Activated CD4-positive, alpha-beta T cell treated with anti-CD3 and anti-CD28 coated beads, Interleukin-2, amount 10 ng/mL, durations not matched to agents 24 days and 14 days (primary cell): ENCODE measurements around the gene VAV3. TPM values are rescaled to one million over a fixed set of nuclear protein-coding genes. Genes with fewer than 3 reads are reported as not detected.

Experiments
- DNase-seq: peaks from one replicate; pipeline ENCODE4 v3.0.0; 2022
- H3K27ac Mint-ChIP-seq: one replicate; pipeline ENCODE4 v1.8.0; 2022; ENCODE audit warnings: mild to moderate bottlenecking, mixed read lengths
- H3K27me3 Mint-ChIP-seq: one replicate; pipeline ENCODE4 v1.8.0; 2022; ENCODE audit warnings: mixed read lengths
- H3K36me3 Mint-ChIP-seq: one replicate; pipeline ENCODE4 v1.8.0; 2022; ENCODE audit warnings: low read depth, mild to moderate bottlenecking, mixed read lengths
- H3K4me1 Mint-ChIP-seq: one replicate; pipeline ENCODE4 v1.8.0; 2021; ENCODE audit warnings: mixed read lengths
- H3K4me3 Mint-ChIP-seq: one replicate; pipeline ENCODE4 v1.8.0; 2022; ENCODE audit warnings: mild to moderate bottlenecking, moderate library complexity, mixed read lengths
- H3K9me3 Mint-ChIP-seq: one replicate; pipeline ENCODE4 v1.8.0; 2021; ENCODE audit warnings: mixed read lengths
- intact Hi-C: fragments of 100-400 bp; cut with micrococcal nuclease; formaldehyde crosslinking; loops from one replicate; pipeline ENCODE4 v1.15.1; 2023
- total RNA-seq: library from RNA; stranded (reverse); gene quantifications from 2 replicates; pipeline ENCODE4 v1.2.3, GENCODE V29; 2022

VAV3 gene
- total RNA-seq, 1 donor from 2014 or later = 5.5 TPM

- no peak for DNase-seq
- no peaks in the 10 kb centered on the region for H3K36me3 Mint-ChIP-seq
- H3K27me3 Mint-ChIP-seq = no peaks in the 10 kb centered on the region
- H3K9me3 Mint-ChIP-seq = no peaks in the 10 kb centered on the region
- no peak overlapping the region for H3K4me3 Mint-ChIP-seq
- H3K27ac Mint-ChIP-seq = no peak overlapping the region
- intact Hi-C loops = no loop called here
- H3K4me1 Mint-ChIP-seq = no peaks in the 10 kb centered on the region
These were observed 414.6 kb downstream of the VAV3 start for GRCh38 chr1:107550358-107550757.

DNA sequence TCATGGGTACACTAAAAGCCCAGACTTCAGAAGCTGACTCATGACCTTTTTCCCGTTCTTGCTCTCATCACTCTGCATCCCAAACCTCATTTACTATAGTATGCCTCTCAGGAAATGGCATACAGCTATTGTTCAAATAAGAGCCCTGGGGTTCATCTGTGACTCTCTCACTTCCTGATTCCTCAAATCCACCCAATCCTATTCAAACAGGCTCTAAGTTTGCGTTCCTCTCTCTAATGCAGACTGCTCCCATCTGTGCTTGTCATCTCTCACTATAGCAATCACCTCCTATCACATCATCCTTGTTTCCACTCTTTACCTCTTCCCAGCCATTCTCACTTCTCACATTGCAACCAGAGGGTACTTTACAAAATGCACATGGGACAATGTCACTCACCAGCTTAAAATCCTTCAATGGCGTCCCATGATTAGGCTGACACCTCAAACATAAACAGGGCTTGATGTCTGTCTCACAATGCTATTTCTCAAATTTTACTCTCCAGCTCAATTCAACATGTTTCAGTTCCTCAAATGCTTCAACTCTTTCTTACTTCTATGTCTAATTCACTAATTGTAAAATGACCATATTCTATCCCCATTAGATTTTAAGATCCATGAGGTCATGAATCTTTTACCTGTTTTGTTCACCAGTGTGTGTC, 415.7 kb downstream of the VAV3 start:
- DNase-seq = no peak

GRCh38 chr1:107548276-107548675, 416.7 kb downstream of the VAV3 start:
- no peak overlapping the region for H3K4me3 Mint-ChIP-seq
- intact Hi-C loops = no loop called here
- no peaks in the 10 kb centered on the region for H3K36me3 Mint-ChIP-seq
- no peak overlapping the region for H3K27ac Mint-ChIP-seq
- no peaks in the 10 kb centered on the region for H3K4me1 Mint-ChIP-seq
- H3K9me3 Mint-ChIP-seq = no peaks in the 10 kb centered on the region
- no peaks in the 10 kb centered on the region for H3K27me3 Mint-ChIP-seq
- DNase-seq = no peak

More for the DNA sequence above, 415.7 kb downstream of the VAV3 start:
- Mint-ChIP-seq H3K4me1 (no peaks in the 10 kb centered on the region), H3K9me3 (no peaks in the 10 kb centered on the region), H3K27me3 (no peaks in the 10 kb centered on the region), H3K36me3 (no peaks in the 10 kb centered on the region), H3K4me3 (no peak overlapping the region), H3K27ac (no peak overlapping the region)
- intact Hi-C loops = no loop called here

DNA sequence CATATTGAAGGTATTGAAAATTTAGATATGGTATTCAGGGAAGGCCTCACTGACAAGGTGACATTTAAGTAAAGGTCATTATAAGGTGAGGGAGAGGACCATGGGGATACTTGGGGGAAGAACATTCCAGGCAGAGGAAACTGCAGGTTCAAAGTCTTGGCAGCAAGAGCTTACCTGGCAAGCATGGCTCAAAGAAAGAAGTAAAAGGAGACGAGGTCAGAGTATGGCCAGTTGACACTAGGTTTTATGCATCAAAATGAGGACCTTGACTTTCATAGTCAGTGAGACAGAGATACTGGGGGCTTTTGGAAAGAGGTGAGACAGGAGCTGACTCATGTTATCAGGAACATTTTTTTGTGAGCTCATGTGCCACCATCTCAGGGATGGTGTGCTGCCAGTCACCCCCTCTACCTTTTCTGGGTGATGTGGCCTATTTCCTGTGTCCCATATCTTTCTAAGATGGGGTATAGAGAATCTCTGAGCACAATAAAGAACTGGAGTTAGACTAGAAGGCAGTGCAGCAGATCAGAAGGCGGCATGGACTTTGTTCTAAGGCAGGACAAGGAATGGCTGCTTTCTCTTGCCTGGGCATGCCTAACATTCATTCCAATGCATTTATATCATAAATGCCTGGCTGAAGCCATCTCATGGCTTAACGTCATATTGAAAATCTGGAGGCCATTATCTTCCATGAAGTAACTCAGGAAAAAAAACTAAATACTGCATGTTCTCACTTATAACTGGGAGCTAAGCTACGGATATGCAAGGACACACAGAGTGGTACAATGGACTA, 417.4 kb downstream of the VAV3 start:
- intact Hi-C loops = no loop called here
- no peak overlapping the region for H3K4me3 Mint-ChIP-seq
- H3K36me3 Mint-ChIP-seq = no peaks in the 10 kb centered on the region
- no peaks in the 10 kb centered on the region for H3K9me3 Mint-ChIP-seq
- H3K27me3 Mint-ChIP-seq = no peaks in the 10 kb centered on the region
- no peak for DNase-seq
- H3K4me1 Mint-ChIP-seq = no peaks in the 10 kb centered on the region
- H3K27ac Mint-ChIP-seq = no peak overlapping the region

GRCh38 chr1:107546576-107546975, 418.4 kb downstream of the VAV3 start:
- Mint-ChIP-seq H3K9me3 (no peaks in the 10 kb centered on the region), H3K4me1 (no peaks in the 10 kb centered on the region), H3K27me3 (no peaks in the 10 kb centered on the region), H3K27ac (no peak overlapping the region), H3K36me3 (no peaks in the 10 kb centered on the region), H3K4me3 (no peak overlapping the region)
- no peak for DNase-seq
- intact Hi-C loops = no loop called here

GRCh38 chr1:107545879-107546278, 419.1 kb downstream of the VAV3 start:
- no peaks in the 10 kb centered on the region for H3K9me3 Mint-ChIP-seq
- no peaks in the 10 kb centered on the region for H3K36me3 Mint-ChIP-seq
- H3K27ac Mint-ChIP-seq = no peak overlapping the region
- intact Hi-C loops = no loop called here
- H3K27me3 Mint-ChIP-seq = no peaks in the 10 kb centered on the region
- no peak overlapping the region for H3K4me3 Mint-ChIP-seq
- H3K4me1 Mint-ChIP-seq = no peaks in the 10 kb centered on the region
- no peak for DNase-seq

- Mint-ChIP-seq H3K36me3 (no peaks in the 10 kb centered on the region), H3K27ac (no peak overlapping the region), H3K4me1 (no peaks in the 10 kb centered on the region), H3K9me3 (no peaks in the 10 kb centered on the region), H3K27me3 (no peaks in the 10 kb centered on the region), H3K4me3 (no peak overlapping the region)
- no peak for DNase-seq
- intact Hi-C loops = no loop called here
These were observed 419.9 kb downstream of the VAV3 start for GRCh38 chr1:107545056-107545577.

GRCh38 chr1:107544285-107544684, 420.7 kb downstream of the VAV3 start:
- Mint-ChIP-seq H3K27me3 (no peaks in the 10 kb centered on the region), H3K9me3 (no peaks in the 10 kb centered on the region), H3K4me3 (no peak overlapping the region), H3K4me1 (no peaks in the 10 kb centered on the region), H3K36me3 (no peaks in the 10 kb centered on the region), H3K27ac (no peak overlapping the region)
- no peak for DNase-seq
- intact Hi-C loops = no loop called here

- Mint-ChIP-seq H3K9me3 (no peaks in the 10 kb centered on the region), H3K36me3 (no peaks in the 10 kb centered on the region), H3K27ac (no peak overlapping the region), H3K4me3 (no peak overlapping the region), H3K27me3 (no peaks in the 10 kb centered on the region), H3K4me1 (no peaks in the 10 kb centered on the region)
- intact Hi-C loops = no loop called here
- DNase-seq = no peak
These were observed 423.6 kb downstream of the VAV3 start for GRCh38 chr1:107541412-107541811.

DNA sequence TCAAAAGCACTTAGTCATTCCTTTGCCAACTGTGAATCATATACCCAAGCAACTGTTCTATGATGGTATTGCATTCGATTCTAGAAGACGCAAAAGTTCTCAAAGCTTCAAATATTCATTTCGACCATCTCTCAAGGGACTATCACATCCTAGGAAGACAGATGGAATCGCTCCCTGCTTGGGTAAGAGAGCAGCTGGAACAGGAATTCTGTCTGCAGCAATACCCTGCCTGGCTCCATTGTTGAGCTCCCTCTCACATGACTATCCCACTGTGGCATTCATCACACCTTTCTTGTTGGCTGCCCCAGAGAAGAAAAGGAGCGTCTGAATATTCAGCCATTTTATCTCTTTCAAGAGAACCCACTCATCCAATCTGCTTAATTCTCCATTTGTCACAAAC, 426.5 kb downstream of the VAV3 start:
- Mint-ChIP-seq H3K4me3 (no peak overlapping the region), H3K4me1 (no peaks in the 10 kb centered on the region), H3K9me3 (no peaks in the 10 kb centered on the region), H3K27ac (no peak overlapping the region), H3K36me3 (no peaks in the 10 kb centered on the region), H3K27me3 (no peaks in the 10 kb centered on the region)
- no peak for DNase-seq
- intact Hi-C loops = no loop called here

- Mint-ChIP-seq H3K27me3 (no peaks in the 10 kb centered on the region), H3K36me3 (no peaks in the 10 kb centered on the region), H3K9me3 (no peaks in the 10 kb centered on the region), H3K4me1 (no peaks in the 10 kb centered on the region), H3K4me3 (no peak overlapping the region), H3K27ac (no peak overlapping the region)
- DNase-seq = no peak
- intact Hi-C loops = no loop called here
These were observed 428.7 kb downstream of the VAV3 start for GRCh38 chr1:107536266-107536665.

- Mint-ChIP-seq H3K36me3 (no peaks in the 10 kb centered on the region), H3K27ac (no peak overlapping the region), H3K27me3 (peaks cover 1% of the 10 kb centered on the region), H3K9me3 (no peaks in the 10 kb centered on the region), H3K4me1 (no peaks in the 10 kb centered on the region), H3K4me3 (no peak overlapping the region)
- DNase-seq = no peak
- intact Hi-C loops = no loop called here
These were observed 429.9 kb downstream of the VAV3 start for GRCh38 chr1:107535091-107535490.

GRCh38 chr1:107534632-107535031, 430.3 kb downstream of the VAV3 start:
- DNase-seq = no peak
- Mint-ChIP-seq H3K4me1 (no peaks in the 10 kb centered on the region), H3K36me3 (no peaks in the 10 kb centered on the region), H3K9me3 (no peaks in the 10 kb centered on the region), H3K27me3 (peaks cover 1% of the 10 kb centered on the region), H3K4me3 (no peak overlapping the region), H3K27ac (no peak overlapping the region)
- intact Hi-C loops = no loop called here

DNA sequence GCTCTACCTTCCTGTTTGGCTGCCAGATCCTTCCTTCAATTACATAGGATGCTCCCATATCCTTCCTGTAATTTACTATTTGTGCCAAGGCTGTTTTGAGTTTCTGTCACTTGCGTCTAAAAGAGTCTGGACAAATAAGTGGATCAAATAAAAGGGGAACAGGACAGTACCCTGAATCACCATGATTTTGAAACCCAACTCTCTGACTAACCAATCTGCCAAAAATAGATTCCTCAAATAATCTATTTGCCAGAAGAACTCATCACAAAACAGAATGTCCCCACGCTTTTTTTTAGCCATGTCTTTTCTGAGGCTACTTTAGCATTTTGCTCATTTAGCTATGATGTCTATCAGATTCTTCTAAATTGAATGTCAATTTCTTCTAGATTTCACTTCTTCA, 431.5 kb downstream of the VAV3 start:
- Mint-ChIP-seq H3K27ac (no peak overlapping the region), H3K4me1 (no peaks in the 10 kb centered on the region), H3K4me3 (no peak overlapping the region), H3K36me3 (no peaks in the 10 kb centered on the region), H3K27me3 (peaks cover 1% of the 10 kb centered on the region), H3K9me3 (no peaks in the 10 kb centered on the region)
- DNase-seq = no peak
- intact Hi-C loops = no loop called here
